ENCODE results near the gene GPC5. TPM values are rescaled to one million over a fixed set of nuclear protein-coding genes. Genes with fewer than 3 reads are reported as not detected.

Gene GPC5
- total and polyA plus RNA-seq, 9 of the 15 experiments (the other 6 are each of a cell fraction or from before 2014, with no cell fraction given) = 0.18 to 0.27 TPM; not detected in 7

GRCh38 chr13:91825516-91825915 is 427.1 kb downstream of the GPC5 start:
- no peaks in the 10 kb centered on the region for H4K20me1 ChIP-seq (replicated peaks; ENCODE audit: control insufficient read depth, insufficient read depth, low read length)
- H3K36me3 ChIP-seq (ENCODE audit: control insufficient read depth, insufficient read depth, low read length) = no peaks in the 10 kb centered on the region
- no peak overlapping the region for H3K4me3 ChIP-seq
- ChIA-PET CTCF (ENCODE audit: low intra/inter-chr PET ratio) (no interaction called here), POLR2A (no interaction called here)
- no peaks in the 10 kb centered on the region for H3K9me1 ChIP-seq (ENCODE audit: control insufficient read depth, insufficient read depth, low read length)
- H3K4me1 ChIP-seq (replicated peaks in 1 of 2; ENCODE audit: control insufficient read depth in 2 of 2, insufficient read depth in 2 of 2, low read length in 2 of 2) = no peaks in the 10 kb centered on the region
- no peak overlapping the region for H2AFZ ChIP-seq (ENCODE audit: low read depth, low read length)
- WGBS (ENCODE audit: insufficient coverage, low coverage, missing lambda C conversion rate) = 0% methylated on average over 2 of the region's 2 CpGs
- H3K4me2 ChIP-seq (ENCODE audit: insufficient read depth, low read length) = no peak overlapping the region
- H3K27ac ChIP-seq (ENCODE audit: extremely low read depth, low read depth, low read length) = no peak overlapping the region
- no peaks in the 10 kb centered on the region for H3K9me3 ChIP-seq (replicated peaks; ENCODE audit: control insufficient read depth, insufficient read depth, low read depth, low read length)
- no peaks in the 10 kb centered on the region for H3K27me3 ChIP-seq (ENCODE audit: control insufficient read depth in 2 of 2, insufficient read depth in 2 of 2, low read length in 2 of 2)
- BruUV-seq (replicated peaks) = no TSS peak
- no peak overlapping the region for H3K9ac ChIP-seq (ENCODE audit: insufficient read depth in 1 of 2, low read depth in 2 of 2, low read length in 2 of 2)
- intact Hi-C loops (cut with micrococcal nuclease) = no loop called here
- no peaks in the 10 kb centered on the region for H3K79me2 ChIP-seq (ENCODE audit: control insufficient read depth, insufficient read depth, low read length)
- FAIRE-seq (no peak), DNase-seq (ENCODE audit: extremely low read depth in 1 of 4, low spot score in 3 of 4) (no peak), ATAC-seq (no peak)
- in situ Hi-C loops (cut with MboI) = no loop called here
- TF ChIP-seq NCOA4 (IDR thresholded peaks at IDR 0.05; ENCODE audit: partially characterized antibody) = no peak
- TF ChIP-seq HMG20B (CRISPR knock-in tag; IDR thresholded peaks at IDR 0.05) = no peak
- no peak for TF ChIP-seq ZNF217 (CRISPR knock-in tag; IDR thresholded peaks at IDR 0.05)
- no peak for TF ChIP-seq TSHZ1 (CRISPR knock-in tag; IDR thresholded peaks at IDR 0.05)
- no peak for TF ChIP-seq ZBTB11 (CRISPR knock-in tag; IDR thresholded peaks at IDR 0.05)
- TF ChIP-seq ZFPM2 (CRISPR knock-in tag; IDR thresholded peaks at IDR 0.05) = no peak
- TF ChIP-seq PRPF4 (IDR thresholded peaks at IDR 0.05; ENCODE audit: insufficient read depth, low read depth, low read length, poor library complexity, severe bottlenecking) = no peak
- TF ChIP-seq HDAC6 (IDR thresholded peaks at IDR 0.05; ENCODE audit: low read depth, low read length) = no peak
- no peak for TF ChIP-seq SIN3B (IDR thresholded peaks at IDR 0.05; ENCODE audit: low read depth)
- no peak for TF ChIP-seq CBX3 (IDR thresholded peaks at IDR 0.05; ENCODE audit: borderline replicate concordance in 1 of 2, low read length in 2 of 2)
- no peak for TF ChIP-seq NR0B1 (IDR thresholded peaks at IDR 0.05; ENCODE audit: partially characterized antibody)
- no peak for TF ChIP-seq NFIX (CRISPR knock-in tag; IDR thresholded peaks at IDR 0.05; ENCODE audit: low read depth)
- no peak for TF ChIP-seq ATF7 (IDR thresholded peaks at IDR 0.05)
- TF ChIP-seq JUND (IDR thresholded peaks at IDR 0.05; ENCODE audit: borderline replicate concordance, low read depth, low read length) = no peak
- no peak for TF ChIP-seq JUND (tag; IDR thresholded peaks at IDR 0.05; ENCODE audit: borderline replicate concordance, low read depth, low read length)
